Measurements from ENCODE around the gene SIGLEC7. TPM values are rescaled to one million over a fixed set of nuclear protein-coding genes. Genes with fewer than 3 reads are reported as not detected.
A peak's percentile ranks its signal among the peaks of the same experiment; 100 is the strongest.

Gene SIGLEC7
- polyA plus RNA-seq, 1 of the 3 experiments (the other 2 are of a cell fraction) = not detected

GRCh38 chr19:51121257-51121656 is 20.8 kb upstream of the SIGLEC7 start:
- ChIA-PET POLR2A (no interaction called here), CTCF (interaction anchor here (1.3 kb wide), 2 partner anchors 11 to 47 kb away, joined by 3 to 4 read pairs; no protein-coding TSS in a partner anchor)
- no peak for DNase-seq
- Histone ChIP-seq H4K20me1 (ENCODE audit: insufficient read depth) (no peaks in the 10 kb centered on the region), H3K9me2 (no peaks in the 10 kb centered on the region), H3K9me3 (no peaks in the 10 kb centered on the region), H3K4me1 (ENCODE audit: control insufficient read depth in 1 of 2, insufficient read depth in 2 of 2, low read depth in 1 of 2, low read length in 1 of 2) (no peaks in the 10 kb centered on the region), H3K36me3 (replicated peaks in 1 of 2; ENCODE audit: control insufficient read depth in 1 of 2, insufficient read depth in 2 of 2, low read length in 1 of 2) (no peaks in the 10 kb centered on the region), H3K27me3 (ENCODE audit: insufficient read depth) (peaks cover 61% of the 10 kb centered on the region), H3K4me2 (no peak overlapping the region), H2AFZ (ENCODE audit: low read depth) (no peak overlapping the region), H3K9ac (no peak overlapping the region), H3K4me3 (ENCODE audit: low read depth in 2 of 2, low read length in 1 of 2) (no peak overlapping the region), H3F3A (replicated peaks; ENCODE audit: insufficient read depth) (no peaks in the 10 kb centered on the region), H3K27ac (ENCODE audit: low read depth in 2 of 2, low read length in 1 of 2) (no peak overlapping the region), H3K79me2 (ENCODE audit: insufficient read depth) (no peaks in the 10 kb centered on the region)
- WGBS (ENCODE audit: low lambda C conversion rate) = 42% methylated on average over 8 of the region's 8 CpGs
- no peak for TF ChIP-seq GABPA (IDR thresholded peaks at IDR 0.05; ENCODE audit: low read depth)
- no peak for TF ChIP-seq YY1 (IDR thresholded peaks at IDR 0.05; ENCODE audit: low read depth)
- no peak for TF ChIP-seq NRF1 (IDR thresholded peaks at IDR 0.05; ENCODE audit: low read depth, low read length)
- no peak for TF ChIP-seq EP300 (IDR thresholded peaks at IDR 0.05; ENCODE audit: borderline replicate concordance in 1 of 2, low read depth in 1 of 2, low read length in 1 of 2)
- TF ChIP-seq CTCF (IDR thresholded peaks at IDR 0.05) = no peak
- no peak for TF ChIP-seq FOSL2 (IDR thresholded peaks at IDR 0.05; ENCODE audit: borderline replicate concordance, low read depth)
- no peak for TF ChIP-seq PBX3 (IDR thresholded peaks at IDR 0.05)
- no peak for TF ChIP-seq MXI1 (IDR thresholded peaks at IDR 0.05; ENCODE audit: low read depth, low read length)
- TF ChIP-seq GATA2 (CRISPR knock-in tag; IDR thresholded peaks at IDR 0.05) = no peak
- no peak for TF ChIP-seq USF2 (IDR thresholded peaks at IDR 0.05; ENCODE audit: borderline replicate concordance, low read depth, low read length)
- TF ChIP-seq RCOR1 (IDR thresholded peaks at IDR 0.05; ENCODE audit: low read length) = no peak
- TF ChIP-seq POLR2AphosphoS5 (IDR thresholded peaks at IDR 0.05; ENCODE audit: low read depth, low read length) = no peak

- ChIA-PET POLR2A (no interaction called here), CTCF (interaction anchor here (1.3 kb wide), 1 partner anchor 46 kb away, joined by 3 read pairs; no protein-coding TSS in a partner anchor)
- no peaks in the 10 kb centered on the region for H3F3A ChIP-seq (replicated peaks; ENCODE audit: insufficient read depth)
- H3K36me3 ChIP-seq (replicated peaks in 1 of 2; ENCODE audit: control insufficient read depth in 1 of 2, insufficient read depth in 2 of 2, low read length in 1 of 2) = no peaks in the 10 kb centered on the region
- no peaks in the 10 kb centered on the region for H4K20me1 ChIP-seq (ENCODE audit: insufficient read depth)
- no peak overlapping the region for H3K4me2 ChIP-seq
- no peak overlapping the region for H3K4me3 ChIP-seq (ENCODE audit: low read depth in 2 of 2, low read length in 1 of 2)
- no peak overlapping the region for H3K9ac ChIP-seq
- TF ChIP-seq GABPA (IDR thresholded peaks at IDR 0.05; ENCODE audit: low read depth) (no peak), POLR2AphosphoS5 (IDR thresholded peaks at IDR 0.05; ENCODE audit: low read depth, low read length) (no peak), RAD21 (IDR thresholded peaks at IDR 0.05; ENCODE audit: low read length) (no peak)
- H3K27ac ChIP-seq (ENCODE audit: low read depth in 2 of 2, low read length in 1 of 2) = no peak overlapping the region
- peak overlapping the region; percentile 59 for H2AFZ ChIP-seq (ENCODE audit: low read depth)
- no peak for DNase-seq
- H3K27me3 ChIP-seq (ENCODE audit: insufficient read depth) = peaks cover 61% of the 10 kb centered on the region
- H3K9me3 ChIP-seq = no peaks in the 10 kb centered on the region
- H3K4me1 ChIP-seq (ENCODE audit: control insufficient read depth in 1 of 2, insufficient read depth in 2 of 2, low read depth in 1 of 2, low read length in 1 of 2) = no peaks in the 10 kb centered on the region
- 14% methylated on average over 21 of the region's 22 CpGs for WGBS (ENCODE audit: low lambda C conversion rate)
- no peaks in the 10 kb centered on the region for H3K79me2 ChIP-seq (ENCODE audit: insufficient read depth)
- H3K9me2 ChIP-seq = no peaks in the 10 kb centered on the region
Observed at GRCh38 chr19:51122112-51122981, 19.8 kb upstream of the SIGLEC7 start.

Measured in SK-N-SH (cell line).